Measurements from ENCODE around the gene RNF14.

- TF ChIP-seq CTCF (IDR thresholded peaks at IDR 0.05; ENCODE audit: poor library complexity, severe bottlenecking) (no peak), EZH2 (IDR thresholded peaks at IDR 0.05; ENCODE audit: borderline replicate concordance, insufficient read depth, low read length, poor library complexity, severe bottlenecking) (no peak), MXI1 (conservative IDR thresholded peaks at IDR 0.05; ENCODE audit: poor library complexity, severe bottlenecking) (no peak), POLR2AphosphoS5 (IDR thresholded peaks at IDR 0.05) (no peak), EP300 (conservative IDR thresholded peaks at IDR 0.05; ENCODE audit: poor library complexity, severe bottlenecking) (no peak)
These were observed 31.3 kb downstream of the RNF14 start for GRCh38 chr5:142000173-142000572.

Data from neural cell (in vitro differentiated cells).